Measurements from ENCODE around the gene PAXIP1. TPM values are rescaled to one million over a fixed set of nuclear protein-coding genes. Genes with fewer than 3 reads are reported as not detected.

The PAXIP1 gene
- total RNA-seq, 1 experiment from 2014 or later, result 32.6 TPM

- no peak overlapping the region for H3K27ac Mint-ChIP-seq
These were observed 5.0 kb upstream of the PAXIP1 start for GRCh38 chr7:155007947-155008346.

More at GRCh38 chr7:155007947-155008346, 5.0 kb upstream of the PAXIP1 start:
- Histone ChIP-seq H3K14ac (ENCODE audit: insufficient read depth, low read length) (no peak overlapping the region), H4K8ac (replicated peaks; ENCODE audit: insufficient read length, low read depth, low read length) (no peak overlapping the region), H3K18ac (ENCODE audit: insufficient read length, low read depth, low read length) (no peak overlapping the region), H3K23ac (ENCODE audit: insufficient read length, low read depth, low read length) (no peak overlapping the region), H4K5ac (ENCODE audit: insufficient read length, low read depth, low read length) (no peak overlapping the region), H3K4ac (ENCODE audit: low read depth, low read length) (no peak overlapping the region), H4K91ac (ENCODE audit: insufficient read length, low read depth, low read length) (no peak overlapping the region), H4K20me1 (ENCODE audit: control insufficient read depth, insufficient read depth, insufficient read length) (no peaks in the 10 kb centered on the region), H3K79me1 (ENCODE audit: insufficient read depth, low read depth, low read length, poor library complexity, severe bottlenecking) (no peaks in the 10 kb centered on the region), H3K9me3 (ENCODE audit: control insufficient read depth, low read depth, low read length) (no peaks in the 10 kb centered on the region), H3K4me2 (ENCODE audit: insufficient read depth, insufficient read length, low read length) (no peak overlapping the region), H2BK5ac (ENCODE audit: insufficient read length, low read length) (no peak overlapping the region), H2AFZ (ENCODE audit: low read length) (no peak overlapping the region), H3K27ac (ENCODE audit: insufficient read length, low read depth, low read length) (no peak overlapping the region), H3K27me3 (ENCODE audit: insufficient read depth, low read length) (no peaks in the 10 kb centered on the region), H3K23me2 (ENCODE audit: insufficient read length, low read depth, low read length, poor library complexity, severe bottlenecking) (peaks cover 3% of the 10 kb centered on the region), H2BK15ac (ENCODE audit: low read depth, low read length) (no peak overlapping the region), H3T11ph (ENCODE audit: low read length) (no peak overlapping the region), H3K9ac (ENCODE audit: extremely low read depth, insufficient read length, low read length) (no peak overlapping the region), H2BK12ac (ENCODE audit: insufficient read length, low read depth, low read length) (no peak overlapping the region), H2BK20ac (ENCODE audit: low read depth, low read length, poor library complexity, severe bottlenecking) (no peak overlapping the region), H3K56ac (ENCODE audit: insufficient read length, low read depth, low read length) (no peak overlapping the region), H2AK5ac (ENCODE audit: insufficient read length, low read length) (no peak overlapping the region), H3K4me1 (ENCODE audit: insufficient read depth, low read length) (peaks cover 2% of the 10 kb centered on the region), H2BK120ac (ENCODE audit: low read depth, low read length, poor library complexity, severe bottlenecking) (no peak overlapping the region), H3K79me2 (ENCODE audit: insufficient read depth, low read length) (no peaks in the 10 kb centered on the region)
- TF ChIP-seq CTCF (conservative IDR thresholded peaks at IDR 0.05), result peak; percentile 76
- no CpG with 5 or more reads among the region's 13 CpGs for WGBS (ENCODE audit: extremely low coverage, insufficient read length, low lambda C conversion rate)
- H3K36me3 Mint-ChIP-seq (ENCODE audit: insufficient read depth in 1 of 3, low read depth in 3 of 3), result peaks cover 2 to 11% (median 4%) of the 10 kb centered on the region in 3 experiments; a peak in 4 of 7 replicates
- peaks cover 10 to 15% of the 10 kb centered on the region in 2 experiments for H3K4me1 Mint-ChIP-seq
- DNase-seq, result peak; percentile 70
- H3K9me3 Mint-ChIP-seq, result no peaks in the 10 kb centered on the region
- no peaks in the 10 kb centered on the region; the same call in 1 of the 2 replicates for H3K27me3 Mint-ChIP-seq (ENCODE audit: low read depth)
- H3K4me3 Mint-ChIP-seq, result no peak overlapping the region
